GM06990 (cell line): ENCODE data around the gene ARPC1B.
"Not testable (repeated sequence)": the region's sequence is repeated elsewhere in the genome, so short reads cannot be mapped to it uniquely, and the experiment has no call there.

ENCODE experiments used
- DNase-seq: peaks from one replicate; pipeline ENCODE4 v3.0.0-alpha.2; 2011; ENCODE audit not compliant: insufficient read length; ENCODE audit errors: extremely low read depth
- H3K27me3 ChIP-seq: replicated peaks from 2 replicates; pipeline ENCODE4 v1.6.0; 2011; ENCODE audit warnings: low read length; ENCODE audit not compliant: control insufficient read depth, insufficient read depth
- H3K36me3 ChIP-seq: 2 replicates; pipeline ENCODE4 v1.5.1; 2011; ENCODE audit warnings: low read length; ENCODE audit not compliant: control insufficient read depth, insufficient read depth
- H3K4me3 ChIP-seq: replicated peaks from 2 replicates; pipeline ENCODE4 v1.5.1; 2011; ENCODE audit warnings: low read depth, mild to moderate bottlenecking, control low read depth, low read length
- TF ChIP-seq, protein P1 (sequence below): IDR thresholded peaks from 2 replicates; pipeline ENCODE4 v1.5.1; 2011; ENCODE audit warnings: low read length, control low read depth, mild to moderate bottlenecking, inconsistent platforms; ENCODE audit not compliant: insufficient read depth, poor library complexity, severe bottlenecking

ARPC1B gene

DNA sequence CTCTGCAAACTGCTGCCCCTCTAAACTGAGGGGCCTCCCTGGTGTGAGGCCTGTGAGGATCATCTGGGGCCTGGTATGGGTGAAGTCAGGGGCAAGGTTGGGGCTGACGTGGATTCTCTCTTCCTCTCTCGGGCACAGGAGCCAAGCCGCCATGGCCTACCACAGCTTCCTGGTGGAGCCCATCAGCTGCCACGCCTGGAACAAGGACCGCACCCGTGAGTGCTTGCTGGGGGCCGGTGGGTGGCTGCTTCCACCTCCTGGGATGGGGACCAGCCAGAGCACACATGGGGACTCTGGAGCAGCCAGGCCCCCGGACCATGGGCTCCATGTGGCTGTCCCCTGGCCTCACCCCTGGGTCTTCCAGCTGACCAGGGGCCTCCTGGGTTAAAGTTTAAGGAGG is 11.0 kb downstream of the ARPC1B start:
- Histone ChIP-seq H3K36me3 (peaks cover 56% of the 10 kb centered on the region), H3K4me3 (no peak overlapping the region), H3K27me3 (no peaks in the 10 kb centered on the region)
- no peak for DNase-seq
- TF ChIP-seq, protein P1, sequence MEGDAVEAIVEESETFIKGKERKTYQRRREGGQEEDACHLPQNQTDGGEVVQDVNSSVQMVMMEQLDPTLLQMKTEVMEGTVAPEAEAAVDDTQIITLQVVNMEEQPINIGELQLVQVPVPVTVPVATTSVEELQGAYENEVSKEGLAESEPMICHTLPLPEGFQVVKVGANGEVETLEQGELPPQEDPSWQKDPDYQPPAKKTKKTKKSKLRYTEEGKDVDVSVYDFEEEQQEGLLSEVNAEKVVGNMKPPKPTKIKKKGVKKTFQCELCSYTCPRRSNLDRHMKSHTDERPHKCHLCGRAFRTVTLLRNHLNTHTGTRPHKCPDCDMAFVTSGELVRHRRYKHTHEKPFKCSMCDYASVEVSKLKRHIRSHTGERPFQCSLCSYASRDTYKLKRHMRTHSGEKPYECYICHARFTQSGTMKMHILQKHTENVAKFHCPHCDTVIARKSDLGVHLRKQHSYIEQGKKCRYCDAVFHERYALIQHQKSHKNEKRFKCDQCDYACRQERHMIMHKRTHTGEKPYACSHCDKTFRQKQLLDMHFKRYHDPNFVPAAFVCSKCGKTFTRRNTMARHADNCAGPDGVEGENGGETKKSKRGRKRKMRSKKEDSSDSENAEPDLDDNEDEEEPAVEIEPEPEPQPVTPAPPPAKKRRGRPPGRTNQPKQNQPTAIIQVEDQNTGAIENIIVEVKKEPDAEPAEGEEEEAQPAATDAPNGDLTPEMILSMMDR: no peak

DNA sequence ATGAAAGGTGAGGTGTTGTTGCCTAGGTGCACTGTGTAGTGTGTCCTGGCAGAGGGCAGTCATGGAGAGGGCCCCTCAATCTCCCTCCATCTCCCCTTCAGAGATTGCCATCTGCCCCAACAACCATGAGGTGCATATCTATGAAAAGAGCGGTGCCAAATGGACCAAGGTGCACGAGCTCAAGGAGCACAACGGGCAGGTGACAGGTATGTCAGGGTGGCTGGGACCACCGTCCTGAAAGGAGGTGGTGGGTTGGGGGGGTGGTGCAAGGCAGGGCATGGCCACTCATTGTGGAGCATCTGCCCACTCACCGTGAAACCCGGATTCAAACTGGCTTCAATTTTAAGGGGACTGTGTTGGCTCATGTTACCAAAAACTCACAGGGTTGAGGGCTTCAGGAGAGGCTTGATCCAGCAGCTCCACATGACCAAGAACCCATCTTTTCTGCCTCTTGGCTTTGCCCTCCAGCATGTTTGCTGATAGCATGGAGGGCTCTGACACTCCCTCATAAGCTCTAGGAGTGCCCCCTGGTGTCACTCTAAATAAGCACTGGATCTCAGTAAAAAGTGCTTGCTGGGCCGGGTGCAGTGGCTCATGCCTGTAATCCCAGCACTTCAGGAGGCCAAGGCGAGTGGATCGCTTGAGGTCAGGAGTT is 12.2 kb downstream of the ARPC1B start:
- H3K36me3 ChIP-seq: peaks cover 59% of the 10 kb centered on the region
- H3K4me3 ChIP-seq: no peak overlapping the region
- DNase-seq: no peak
- TF ChIP-seq, protein P1: peak; percentile 48
- no peaks in the 10 kb centered on the region for H3K27me3 ChIP-seq

DNA sequence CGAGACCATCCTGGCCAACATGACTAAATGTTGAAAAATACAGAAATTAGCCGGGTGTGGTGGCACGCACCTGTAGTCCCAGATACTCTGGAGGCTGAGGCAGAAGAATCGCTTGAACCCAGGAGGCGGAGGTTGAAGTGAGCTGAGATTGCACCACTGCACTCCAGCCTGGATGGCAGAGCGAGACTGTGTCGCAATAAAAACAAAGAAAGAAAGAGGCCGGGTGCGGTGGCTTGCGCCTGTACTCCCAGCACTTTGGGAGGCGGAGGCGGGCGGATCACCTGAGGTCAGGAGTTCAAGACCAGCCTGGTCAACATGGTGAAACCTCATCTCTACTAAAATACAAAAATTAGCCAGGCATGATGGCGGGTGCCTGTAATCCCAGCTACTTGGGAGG is 12.7 kb downstream of the ARPC1B start:
- H3K36me3 ChIP-seq: peaks cover 61% of the 10 kb centered on the region

DNA sequence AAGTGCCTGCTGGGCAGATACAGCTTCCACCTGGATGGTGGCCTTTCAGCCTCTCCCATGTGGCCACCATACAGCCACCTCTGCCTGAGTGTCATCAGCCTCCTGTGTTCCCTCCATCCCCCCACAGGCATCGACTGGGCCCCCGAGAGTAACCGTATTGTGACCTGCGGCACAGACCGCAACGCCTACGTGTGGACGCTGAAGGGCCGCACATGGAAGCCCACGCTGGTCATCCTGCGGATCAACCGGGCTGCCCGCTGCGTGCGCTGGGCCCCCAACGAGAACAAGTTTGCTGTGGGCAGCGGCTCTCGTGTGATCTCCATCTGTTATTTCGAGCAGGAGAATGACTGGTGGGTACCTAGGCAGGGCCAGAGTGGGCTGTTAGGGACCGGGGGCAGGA is 13.4 kb downstream of the ARPC1B start:
- no peak overlapping the region for H3K4me3 ChIP-seq
- no peak for DNase-seq
- peaks cover 64% of the 10 kb centered on the region for H3K36me3 ChIP-seq
- TF ChIP-seq, protein P1: no peak
- no peaks in the 10 kb centered on the region for H3K27me3 ChIP-seq

More for the DNA sequence above, 12.7 kb downstream of the ARPC1B start:
- H3K4me3 ChIP-seq, H3K27me3 ChIP-seq, DNase-seq: not testable (repeated sequence)

DNA sequence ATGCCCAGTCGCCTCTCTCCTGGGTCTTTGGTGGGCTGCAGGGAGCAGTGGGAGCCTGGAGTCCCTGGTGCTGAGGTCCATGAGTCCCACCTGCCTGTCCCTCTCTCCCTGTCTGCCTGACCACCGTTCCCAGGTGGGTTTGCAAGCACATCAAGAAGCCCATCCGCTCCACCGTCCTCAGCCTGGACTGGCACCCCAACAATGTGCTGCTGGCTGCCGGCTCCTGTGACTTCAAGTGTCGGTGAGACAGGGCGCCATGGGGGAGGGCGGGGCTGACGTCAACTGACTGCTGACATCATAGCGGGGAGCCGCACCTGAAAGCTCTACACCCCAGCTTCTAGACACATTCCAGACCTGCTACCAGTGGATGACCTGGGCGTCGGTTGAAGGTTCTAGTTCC is 15.2 kb downstream of the ARPC1B start:
- Histone ChIP-seq H3K27me3 (no peaks in the 10 kb centered on the region), H3K4me3 (no peak overlapping the region), H3K36me3 (peaks cover 67% of the 10 kb centered on the region)
- DNase-seq: no peak
- TF ChIP-seq, protein P1: no peak

DNA sequence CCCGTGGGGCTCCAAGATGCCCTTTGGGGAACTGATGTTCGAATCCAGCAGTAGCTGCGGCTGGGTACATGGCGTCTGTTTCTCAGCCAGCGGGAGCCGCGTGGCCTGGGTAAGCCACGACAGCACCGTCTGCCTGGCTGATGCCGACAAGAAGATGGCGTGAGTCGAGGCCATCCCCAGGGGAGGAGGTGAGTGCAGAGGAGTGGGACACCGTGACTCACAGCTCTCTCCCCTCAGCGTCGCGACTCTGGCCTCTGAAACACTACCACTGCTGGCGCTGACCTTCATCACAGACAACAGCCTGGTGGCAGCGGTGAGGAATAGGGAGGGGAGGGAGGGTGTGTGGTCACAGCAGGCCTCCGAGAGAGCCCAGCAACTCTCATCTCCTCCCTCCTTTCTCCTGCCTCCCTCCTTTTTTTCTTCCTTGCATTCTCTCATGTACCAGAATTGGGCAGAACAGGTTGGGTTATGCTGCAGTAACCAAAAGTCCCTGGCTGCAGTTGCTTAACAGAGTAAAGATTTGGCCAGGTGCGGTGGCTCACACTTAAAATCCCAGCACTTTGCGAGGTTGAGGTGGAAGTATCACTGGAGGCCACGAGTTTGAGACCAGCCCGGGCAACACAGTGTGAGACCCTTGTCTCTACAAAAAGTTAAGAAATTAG is 16.5 kb downstream of the ARPC1B start:
- Histone ChIP-seq H3K4me3 (no peak overlapping the region), H3K27me3 (no peaks in the 10 kb centered on the region), H3K36me3 (peaks cover 72% of the 10 kb centered on the region)
- TF ChIP-seq, protein P1: no peak
- no peak for DNase-seq
